K562 (cell line): ENCODE data around the gene ZNF335. TPM values are rescaled to one million over a fixed set of nuclear protein-coding genes. Genes with fewer than 3 reads are reported as not detected.
A peak's percentile ranks its signal among the peaks of the same experiment; 100 is the strongest.

ENCODE experiments used
- E4F1 ChIP-seq: fragments of 250-450 bp; sonication (Bioruptor Pico); IDR thresholded peaks from 2 replicates; pipeline ENCODE4 v1.5.0; 2021; ENCODE audit warnings: mild to moderate bottlenecking, borderline replicate concordance
- ETV6 ChIP-seq, 3 experiments: fragments of 150-350 bp in 1 of 3; sonication (generic) in 1 of 3; formaldehyde crosslinking in 1 of 3; IDR thresholded peaks; 2 replicates each; pipeline versions ENCODE4 v1.6.1 to v1.8.0; 2014 to 2022; ENCODE audit warnings: borderline replicate concordance in 2 of 3, low read depth in 2 of 3, antibody characterized with exemption in 1 of 3, low read length in 1 of 3, mild to moderate bottlenecking in 1 of 3, missing genetic modification reagents in 1 of 3
- HOMEZ ChIP-seq: fragments of 250-450 bp; sonication (Bioruptor Pico); IDR thresholded peaks from 2 replicates; pipeline ENCODE4 v1.4.0; 2020; ENCODE audit warnings: mild to moderate bottlenecking, moderate library complexity
- NEUROD1 ChIP-seq: fragments of 150-350 bp; IDR thresholded peaks from 2 replicates; pipeline ENCODE4 v1.6.1; 2014; ENCODE audit warnings: borderline replicate concordance, low read length, low read depth; ENCODE audit not compliant: partially characterized antibody
- PCBP2 ChIP-seq: fragments of 200-400 bp; formaldehyde crosslinking; IDR thresholded peaks from 2 replicates; pipeline ENCODE4 v1.6.1; 2018; ENCODE audit warnings: low read length, low read depth, mild to moderate bottlenecking, moderate library complexity; ENCODE audit not compliant: poor library complexity, severe bottlenecking
- POLR2B ChIP-seq: fragments of 450-650 bp; IDR thresholded peaks from 2 replicates; pipeline ENCODE4 v1.6.1; 2018; ENCODE audit warnings: low read depth; ENCODE audit not compliant: partially characterized antibody
- RAD21 ChIP-seq, 2 experiments: fragments of 250-450 bp in 1 of 2; fragments of 450-650 bp in 1 of 2; sonication (Bioruptor Pico) in 1 of 2; formaldehyde crosslinking in 1 of 2; IDR thresholded peaks in 1 of 2; conservative IDR thresholded peaks in 1 of 2; 2 replicates each; pipeline versions ENCODE4 v1.4.0 to v1.8.0; 2020 to 2022; ENCODE audit warnings: mild to moderate bottlenecking in 2 of 2, moderate library complexity in 1 of 2
- RREB1 ChIP-seq: fragments of 250-450 bp; sonication (Bioruptor Pico); IDR thresholded peaks from 2 replicates; pipeline ENCODE4 v1.4.0; 2020
- SMARCA5 ChIP-seq: fragments of 450-650 bp; IDR thresholded peaks from 2 replicates; pipeline ENCODE4 v1.6.1; 2016
- STAT5A ChIP-seq: IDR thresholded peaks from 2 replicates; pipeline ENCODE4 v1.6.1; 2012; ENCODE audit warnings: low read length, inconsistent platforms, borderline replicate concordance
- polyA plus RNA-seq, 8 experiments: library from polyadenylated mRNA; depleted of rRNA in 4 of 8; stranded (reverse) in 5 of 8; unstranded in 3 of 8; fragments of >200 nt; fragmentation: Nextera tagmentation in 2 of 8; fragmentation: Illumina TruSeq in 1 of 8; extraction: Ambion mirVana in 2 of 8; extraction: Trizol in 1 of 8; gene quantifications; 2 replicates each; pipeline versions ENCODE4 v1.2.1 to v1.2.3, GENCODE V29; 2011 to 2014; ENCODE audit warnings: inconsistent platforms in 1 of 8, missing spikeins in 1 of 8
- total RNA-seq, 7 experiments: library from RNA; depleted of rRNA in 6 of 7; stranded (reverse); fragments of >200 nt in 6 of 7; fragmentation: Illumina TruSeq in 2 of 7; extraction: Trizol in 2 of 7; gene quantifications; 2 replicates each; pipeline versions ENCODE4 v1.2.1 to v1.2.3, GENCODE V29; 2011 to 2021; ENCODE audit warnings: low replicate concordance in 1 of 7

The ZNF335 gene
- total and polyA plus RNA-seq, 9 of the 15 experiments (the other 6 are each of a cell fraction or from before 2014, with no cell fraction given) = 0.39 to 16.0 (median 7.6) TPM

- TF ChIP-seq E4F1 (no peak), SMARCA5 (no peak), RREB1 (CRISPR knock-in tag) (no peak), NEUROD1 (no peak), HOMEZ (CRISPR knock-in tag) (no peak), STAT5A (no peak), RAD21 (CRISPR knock-in tag; conservative IDR thresholded peaks at IDR 0.05 in 1 of 2, IDR thresholded peaks at IDR 0.05 in 1 of 2) (peak; percentile 69 to 80), PCBP2 (no peak), ETV6 (IDR thresholded peaks at IDR 0.05; ENCODE audit: borderline replicate concordance in 1 of 2, low read depth in 2 of 2, low read length in 1 of 2) (no peak), ETV6 (CRISPR knock-in tag; IDR thresholded peaks at IDR 0.05; ENCODE audit: borderline replicate concordance) (no peak), POLR2B (no peak)
These were observed 8.7 kb downstream of the ZNF335 start (continued) for GRCh38 chr20:45963059-45964005.
